OCI-LY7 (cell line): ENCODE data around the gene ID3. TPM values are rescaled to one million over a fixed set of nuclear protein-coding genes. Genes with fewer than 3 reads are reported as not detected.

Source experiments
- BruUV-seq: library from RNA; stranded (reverse); fragments of 400-500 nt; replicated peaks from 2 replicates; lab custom pipeline; 2021; lab: Mats Ljungman, UMichigan
- CTCF ChIA-PET: fragments of 300-600 bp; sonication (Branson Sonifier 250); formaldehyde crosslinking; loops from one replicate; lab custom pipeline; 2022; ENCODE audit warnings: antibody characterized with exemption; ENCODE audit not compliant: unreplicated experiment; lab: Charles Lee
- POLR2A ChIA-PET: fragments of 300-600 bp; sonication (Branson Sonifier 250); formaldehyde crosslinking; loops from one replicate; lab custom pipeline; 2022; ENCODE audit warnings: antibody characterized with exemption; lab: Charles Lee
- DNase-seq: peaks from one replicate; pipeline ENCODE4 v3.0.0-alpha.2; 2015; ENCODE audit warnings: low spot score
- H2AFZ ChIP-seq: fragments of 200-600 bp; sonication (generic), shearing (Covaris generic); 2 replicates; pipeline ENCODE4 v1.6.1; 2014; ENCODE audit warnings: mild to moderate bottlenecking, antibody characterized with exemption, low read length, moderate library complexity
- H3K27ac ChIP-seq: fragments of 200-600 bp; sonication (generic); 2 replicates; pipeline ENCODE4 v1.5.1; 2014; ENCODE audit warnings: mixed run types, low read depth, mild to moderate bottlenecking, moderate library complexity, low read length, inconsistent platforms; ENCODE audit not compliant: poor library complexity, severe bottlenecking
- H3K36me3 ChIP-seq: fragments of 200-600 bp; sonication (generic); 2 replicates; pipeline ENCODE4 v1.6.1; 2014; ENCODE audit warnings: mild to moderate bottlenecking, antibody characterized with exemption, low read length, moderate library complexity, mixed read lengths; ENCODE audit not compliant: insufficient read depth
- H3K4me1 ChIP-seq: fragments of 200-600 bp; sonication (generic); 2 replicates; pipeline ENCODE4 v1.5.1; 2014; ENCODE audit warnings: mild to moderate bottlenecking, low read length; ENCODE audit not compliant: insufficient read depth, poor library complexity, severe bottlenecking
- H3K4me2 ChIP-seq: fragments of 200-600 bp; sonication (generic); 2 replicates; pipeline ENCODE4 v1.6.1; 2014; ENCODE audit warnings: mild to moderate bottlenecking, low read length
- H3K4me3 ChIP-seq: fragments of 200-600 bp; sonication (generic); 2 replicates; pipeline ENCODE4 v1.5.1; 2014; ENCODE audit warnings: mild to moderate bottlenecking, low read depth, low read length; ENCODE audit not compliant: poor library complexity, severe bottlenecking
- H3K79me2 ChIP-seq: fragments of 200-600 bp; sonication (generic); 2 replicates; pipeline ENCODE4 v1.6.1; 2016; ENCODE audit warnings: low read depth, mild to moderate bottlenecking, low read length, moderate library complexity, mixed read lengths; ENCODE audit not compliant: insufficient read depth
- H3K9me2 ChIP-seq: fragments of 200-600 bp; sonication (generic); 2 replicates; pipeline ENCODE4 v1.6.1; 2016; ENCODE audit warnings: mild to moderate bottlenecking, low read length, mixed read lengths; ENCODE audit not compliant: insufficient read depth
- H3K9me3 ChIP-seq: fragments of 200-600 bp; sonication (generic); 2 replicates; pipeline ENCODE4 v1.6.1; 2014; ENCODE audit warnings: mild to moderate bottlenecking, mixed run types, low read length, mixed read lengths
- H4K20me1 ChIP-seq: fragments of 200-600 bp; sonication (generic); 2 replicates; pipeline ENCODE4 v1.6.1; 2014; ENCODE audit warnings: mild to moderate bottlenecking, antibody characterized with exemption, low read length, moderate library complexity, mixed read lengths; ENCODE audit not compliant: insufficient read depth
- EZH2phosphoT487 ChIP-seq: fragments of 200-600 bp; sonication (generic); IDR thresholded peaks from 2 replicates; pipeline ENCODE4 v1.6.1; 2018; ENCODE audit warnings: low read depth, borderline replicate concordance, mild to moderate bottlenecking, mixed run types, antibody characterized with exemption, low read length, moderate library complexity, mixed read lengths
- intact Hi-C: fragments of 100-400 bp; cut with micrococcal nuclease; formaldehyde crosslinking; loops from one replicate; pipeline ENCODE4 v1.10.0; 2022; ENCODE audit not compliant: unreplicated experiment
- total RNA-seq, 2 experiments: library from RNA; depleted of rRNA in 1 of 2; stranded (reverse); fragments of >200 nt in 1 of 2; shearing (Covaris generic) in 1 of 2; gene quantifications; 2 replicates each; pipeline ENCODE4 v1.2.3, GENCODE V29; 2014 to 2022
- TF ChIP-seq, protein P1 (sequence below): fragments of 200-600 bp; sonication (generic); conservative IDR thresholded peaks from 2 replicates; pipeline ENCODE4 v1.5.1; 2014; ENCODE audit warnings: mild to moderate bottlenecking, antibody characterized with exemption, low read length, moderate library complexity, mixed read lengths

Gene ID3
- total RNA-seq, 2 experiments from 2014 or later, result 629 to 1,658 TPM

DNA sequence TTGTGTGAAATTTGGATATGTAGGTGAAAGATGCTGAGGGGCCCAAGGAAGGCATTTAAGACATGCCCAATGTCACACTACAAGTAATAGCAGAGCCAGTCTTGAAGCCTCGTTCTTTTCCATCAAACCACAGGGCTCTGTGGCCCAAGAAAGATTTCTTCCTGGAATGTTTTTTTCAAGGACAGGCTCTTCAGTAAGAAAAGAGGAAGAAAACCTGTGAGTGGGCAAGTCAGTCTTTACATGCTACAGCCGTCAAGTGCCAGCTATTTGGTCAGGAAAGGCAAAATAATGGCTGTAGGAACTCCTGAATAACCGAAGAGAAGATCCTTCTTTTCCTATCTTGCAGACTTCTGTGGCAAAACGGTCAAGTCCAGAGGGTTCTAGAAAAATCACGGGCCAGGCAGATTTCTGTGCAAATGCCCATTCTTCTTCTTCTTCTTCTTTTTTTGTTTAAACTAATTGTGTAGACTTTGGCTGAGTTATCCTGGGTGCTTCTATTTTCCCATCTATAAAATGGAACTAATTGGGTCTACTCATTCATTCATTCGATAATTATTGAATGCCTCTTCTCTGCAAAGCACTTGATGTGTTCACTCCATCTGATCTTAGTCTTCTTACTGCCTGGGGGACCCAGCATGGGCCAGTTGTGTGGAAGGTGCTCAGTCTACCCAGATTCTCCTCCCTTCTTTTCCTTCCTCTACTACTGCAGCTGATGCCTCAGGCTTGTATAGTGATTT is 1.9 kb upstream of the ID3 start:
- POLR2A ChIA-PET, result interaction anchor here (4.0 to 12.1 kb wide), 4 partner anchors 12 to 57 kb away, joined by 43 to 259 read pairs (median 92); no protein-coding TSS in a partner anchor
- Histone ChIP-seq H3K27ac (peak overlapping the region; percentile 97), H3K4me2 (peak overlapping the region; percentile 97), H3K4me1 (peaks cover 62% of the 10 kb centered on the region), H3K79me2 (peaks cover 49% of the 10 kb centered on the region), H3K9me2 (no peaks in the 10 kb centered on the region), H3K36me3 (peaks cover 28% of the 10 kb centered on the region), H3K4me3 (peak overlapping the region; percentile 94), H2AFZ (no peak overlapping the region; the same call in 1 of the 2 replicates), H3K9me3 (no peaks in the 10 kb centered on the region), H4K20me1 (peaks cover 18% of the 10 kb centered on the region)
- no peak for DNase-seq
- TF ChIP-seq EZH2phosphoT487, result no peak
- TF ChIP-seq, protein P1, sequence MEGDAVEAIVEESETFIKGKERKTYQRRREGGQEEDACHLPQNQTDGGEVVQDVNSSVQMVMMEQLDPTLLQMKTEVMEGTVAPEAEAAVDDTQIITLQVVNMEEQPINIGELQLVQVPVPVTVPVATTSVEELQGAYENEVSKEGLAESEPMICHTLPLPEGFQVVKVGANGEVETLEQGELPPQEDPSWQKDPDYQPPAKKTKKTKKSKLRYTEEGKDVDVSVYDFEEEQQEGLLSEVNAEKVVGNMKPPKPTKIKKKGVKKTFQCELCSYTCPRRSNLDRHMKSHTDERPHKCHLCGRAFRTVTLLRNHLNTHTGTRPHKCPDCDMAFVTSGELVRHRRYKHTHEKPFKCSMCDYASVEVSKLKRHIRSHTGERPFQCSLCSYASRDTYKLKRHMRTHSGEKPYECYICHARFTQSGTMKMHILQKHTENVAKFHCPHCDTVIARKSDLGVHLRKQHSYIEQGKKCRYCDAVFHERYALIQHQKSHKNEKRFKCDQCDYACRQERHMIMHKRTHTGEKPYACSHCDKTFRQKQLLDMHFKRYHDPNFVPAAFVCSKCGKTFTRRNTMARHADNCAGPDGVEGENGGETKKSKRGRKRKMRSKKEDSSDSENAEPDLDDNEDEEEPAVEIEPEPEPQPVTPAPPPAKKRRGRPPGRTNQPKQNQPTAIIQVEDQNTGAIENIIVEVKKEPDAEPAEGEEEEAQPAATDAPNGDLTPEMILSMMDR, result no peak
- intact Hi-C loops, result no loop called here
- CTCF ChIA-PET, result interaction anchor here (1.4 kb wide), 1 partner anchor 16 kb away, joined by 3 read pairs; no protein-coding TSS in a partner anchor
- BruUV-seq, result no TSS peak

DNA sequence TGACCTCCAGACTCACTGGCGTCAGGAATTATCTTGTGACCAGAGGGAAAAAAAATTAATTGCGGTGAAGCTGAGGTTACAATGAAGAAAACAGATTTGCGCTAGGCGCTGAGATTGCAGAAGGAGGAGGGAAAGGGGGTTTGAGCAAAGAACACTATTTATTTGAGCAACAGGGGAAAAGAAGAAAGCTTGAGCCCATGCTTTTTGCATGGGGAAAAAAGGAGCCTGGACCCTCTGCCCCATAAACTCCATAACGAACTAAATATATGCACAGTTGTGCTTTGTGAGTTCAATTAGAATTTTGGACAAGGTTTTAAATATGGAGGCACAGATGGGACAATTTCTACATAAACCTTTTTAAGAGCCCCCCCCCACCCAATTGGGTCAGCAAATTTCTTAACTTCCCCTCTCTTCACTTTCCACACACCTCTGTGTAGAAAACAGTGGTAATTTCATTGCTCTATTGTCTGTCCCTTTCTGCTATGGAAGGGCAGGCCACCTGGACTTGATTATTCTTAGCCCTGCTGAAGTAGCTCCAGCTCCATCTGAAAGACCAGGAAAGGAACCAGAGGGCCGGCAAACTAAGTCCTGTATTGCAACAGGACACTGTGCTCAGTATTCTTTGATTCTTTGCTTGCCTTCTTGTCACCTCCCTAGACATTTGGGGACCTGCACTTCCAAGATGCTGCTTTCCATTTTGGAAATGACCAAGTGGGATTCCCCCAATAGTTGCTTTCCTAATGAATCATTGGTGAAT is 862 bp upstream of the ID3 start:
- intact Hi-C loops, result loop anchor here (1.0 kb wide), 3 partner anchors 17 to 53 kb away; no protein-coding TSS in a partner anchor
- H3K9me3 ChIP-seq, result no peaks in the 10 kb centered on the region
- H3K79me2 ChIP-seq, result peaks cover 49% of the 10 kb centered on the region
- TF ChIP-seq, protein P1, result peak; percentile 10; the same call in 1 of the 2 replicates
- no peak for TF ChIP-seq EZH2phosphoT487
- POLR2A ChIA-PET, result interaction anchor here (0.6 to 12.1 kb wide), 21 partner anchors 9 to 630 kb away, joined by 3 to 259 read pairs (median 6); no protein-coding TSS in a partner anchor
- H3K4me3 ChIP-seq, result peak overlapping the region; percentile 94
- peaks cover 28% of the 10 kb centered on the region for H3K36me3 ChIP-seq
- TSS peak; percentile 90 for BruUV-seq
- H3K9me2 ChIP-seq, result no peaks in the 10 kb centered on the region
- H4K20me1 ChIP-seq, result peaks cover 18% of the 10 kb centered on the region
- H2AFZ ChIP-seq, result no peak overlapping the region
- H3K4me1 ChIP-seq, result peaks cover 66% of the 10 kb centered on the region
- no peak for DNase-seq
- CTCF ChIA-PET, result interaction anchor here (0.8 to 1.4 kb wide), 2 partner anchors 17 to 39 kb away, joined by 3 read pairs; no protein-coding TSS in a partner anchor
- peak overlapping the region; percentile 97 for H3K27ac ChIP-seq
- peak overlapping the region; percentile 97 for H3K4me2 ChIP-seq
